MCF 10A (cell line): ENCODE measurements around the gene MAPKAPK5. TPM values are rescaled to one million over a fixed set of nuclear protein-coding genes. Genes with fewer than 3 reads are reported as not detected.
A peak's percentile ranks its signal among the peaks of the same experiment; 100 is the strongest.

Source experiments
- BruUV-seq: library from RNA; stranded (reverse); fragments of 400-500 nt; replicated peaks from 2 replicates; lab custom pipeline; 2021; lab: Mats Ljungman, UMichigan
- CTCF ChIA-PET: fragments of 300-600 bp; sonication (Branson Sonifier 250); formaldehyde crosslinking; extraction: SDS; loops from one replicate; lab custom pipeline; 2021; ENCODE audit warnings: antibody characterized with exemption, inconsistent platforms; lab: Yijun Ruan, JAX
- POLR2A ChIA-PET: fragments of 300-600, 350-650 bp; sonication (Branson Sonifier 250); formaldehyde crosslinking; extraction: SDS; loops from one replicate; lab custom pipeline; 2020; ENCODE audit warnings: antibody characterized with exemption, inconsistent platforms; lab: Yijun Ruan, JAX
- DNase-seq: peaks from one replicate; pipeline ENCODE4 v3.0.0-alpha.2; 2018; ENCODE audit not compliant: unreplicated experiment
- H3K27ac Mint-ChIP-seq: one replicate; pipeline ENCODE4 v1.8.0; 2022; ENCODE audit warnings: mild to moderate bottlenecking, low read depth, mixed read lengths; ENCODE audit not compliant: unreplicated experiment
- H3K27me3 Mint-ChIP-seq: one replicate; pipeline ENCODE4 v1.8.0; 2022; ENCODE audit warnings: mixed read lengths; ENCODE audit not compliant: insufficient read depth, unreplicated experiment
- H3K36me3 Mint-ChIP-seq: one replicate; pipeline ENCODE4 v1.8.0; 2022; ENCODE audit warnings: mild to moderate bottlenecking, moderate library complexity, mixed read lengths; ENCODE audit not compliant: insufficient read depth, unreplicated experiment
- H3K4me1 Mint-ChIP-seq: one replicate; pipeline ENCODE4 v1.8.0; 2022; ENCODE audit warnings: mixed read lengths; ENCODE audit not compliant: insufficient read depth, unreplicated experiment
- H3K4me3 Mint-ChIP-seq: one replicate; pipeline ENCODE4 v1.8.0; 2022; ENCODE audit warnings: mild to moderate bottlenecking, moderate library complexity, mixed read lengths; ENCODE audit not compliant: unreplicated experiment
- H3K9me3 Mint-ChIP-seq: one replicate; pipeline ENCODE4 v1.8.0; 2022; ENCODE audit warnings: mixed read lengths; ENCODE audit not compliant: unreplicated experiment
- CTCF ChIP-seq: fragments of 200-600 bp; IDR thresholded peaks from one replicate; pipeline ENCODE4 v1.8.0; 2022; ENCODE audit warnings: antibody characterized with exemption, mild to moderate bottlenecking; ENCODE audit not compliant: unreplicated experiment
- intact Hi-C: fragments of 100-400 bp; cut with micrococcal nuclease; formaldehyde crosslinking; loops from 2 replicates; pipeline ENCODE4 v1.14.1; 2022
- total RNA-seq: library from RNA; stranded (reverse); gene quantifications from 2 replicates; pipeline ENCODE4 v1.2.3, GENCODE V29; 2022

The MAPKAPK5 gene
- total RNA-seq, 1 experiment from 2014 or later: 51.3 TPM

- no peak for TF ChIP-seq CTCF
- peaks cover 3% of the 10 kb centered on the region for H3K4me1 Mint-ChIP-seq
- H3K4me3 Mint-ChIP-seq: no peak overlapping the region
- no peak for DNase-seq
- intact Hi-C loops: no loop called here
- no TSS peak for BruUV-seq
- no peak overlapping the region for H3K27ac Mint-ChIP-seq
- H3K9me3 Mint-ChIP-seq: no peaks in the 10 kb centered on the region
- no peaks in the 10 kb centered on the region for H3K27me3 Mint-ChIP-seq
- peaks cover 84% of the 10 kb centered on the region for H3K36me3 Mint-ChIP-seq
- ChIA-PET CTCF (no interaction called here), POLR2A (no interaction called here)
Measured at GRCh38 chr12:111881716-111882115, 39.7 kb downstream of the MAPKAPK5 start.

GRCh38 chr12:111886662-111887545, 44.9 kb downstream of the MAPKAPK5 start:
- peak overlapping the region; percentile 2 for H3K27ac Mint-ChIP-seq
- H3K4me3 Mint-ChIP-seq: no peak overlapping the region
- TF ChIP-seq CTCF: no peak
- POLR2A ChIA-PET: no interaction called here
- no peaks in the 10 kb centered on the region for H3K27me3 Mint-ChIP-seq
- CTCF ChIA-PET: interaction anchor here (0.6 kb wide), 2 partner anchors 196 to 461 kb away, joined by 3 read pairs; no protein-coding TSS in a partner anchor
- BruUV-seq: no TSS peak
- intact Hi-C loops: no loop called here
- H3K4me1 Mint-ChIP-seq: peaks cover 5% of the 10 kb centered on the region
- peaks cover 76% of the 10 kb centered on the region for H3K36me3 Mint-ChIP-seq
- DNase-seq: no peak
- no peaks in the 10 kb centered on the region for H3K9me3 Mint-ChIP-seq

- Mint-ChIP-seq H3K36me3 (peaks cover 73% of the 10 kb centered on the region), H3K27ac (no peak overlapping the region), H3K9me3 (no peaks in the 10 kb centered on the region), H3K4me1 (peaks cover 5% of the 10 kb centered on the region), H3K4me3 (no peak overlapping the region), H3K27me3 (no peaks in the 10 kb centered on the region)
- no peak for TF ChIP-seq CTCF
- ChIA-PET CTCF (no interaction called here), POLR2A (no interaction called here)
- DNase-seq: no peak
- intact Hi-C loops: no loop called here
- BruUV-seq: no TSS peak
Measured at GRCh38 chr12:111887926-111888745, 46.1 kb downstream of the MAPKAPK5 start.

- CTCF ChIA-PET: no interaction called here
- Mint-ChIP-seq H3K4me3 (no peak overlapping the region), H3K4me1 (no peaks in the 10 kb centered on the region), H3K9me3 (no peaks in the 10 kb centered on the region), H3K27me3 (no peaks in the 10 kb centered on the region), H3K27ac (no peak overlapping the region), H3K36me3 (peaks cover 61% of the 10 kb centered on the region)
- no TSS peak for BruUV-seq
- DNase-seq: no peak
- intact Hi-C loops: no loop called here
- POLR2A ChIA-PET: interaction anchor here (0.5 to 1.1 kb wide), 3 partner anchors 10 to 418 kb away, joined by 3 to 4 read pairs (median 3); no protein-coding TSS in a partner anchor
- TF ChIP-seq CTCF: no peak
Measured at GRCh38 chr12:111893287-111893686, 51.3 kb downstream of the MAPKAPK5 start.
